Psoas muscle (tissue), 8 donors: ENCODE measurements around the gene SIKE1. TPM values are rescaled to one million over a fixed set of nuclear protein-coding genes. Genes with fewer than 3 reads are reported as not detected.

Experiments
- ATAC-seq, 4 donors: fragments of 200-7000 bp; cut with Tn5 transposase; one replicate each; pipeline ENCODE4 v1.9.1; 2020; ENCODE audit warnings: moderate library complexity in 3 of 4, mild to moderate bottlenecking in 2 of 4
- DNase-seq, 2 donors: peaks; one replicate each; pipeline ENCODE4 v3.0.0-alpha.2; 2020
- H3K27ac ChIP-seq: fragments of 200-600 bp; one replicate; pipeline ENCODE4 v1.8.0; 2022
- H3K27me3 ChIP-seq, 3 donors: fragments of 200-600 bp in 1 of 3; one replicate each; pipeline versions ENCODE4 v1.6.1 to v1.8.0; 2013 to 2022; ENCODE audit warnings: low read length in 2 of 3, mild to moderate bottlenecking in 2 of 3, moderate library complexity in 1 of 3; ENCODE audit not compliant: insufficient read depth in 3 of 3
- H3K36me3 ChIP-seq, 2 donors: fragments of 200-600 bp in 1 of 2; one replicate each; pipeline versions ENCODE4 v1.6.1 to v1.8.0; 2013 to 2022; ENCODE audit warnings: low read depth in 1 of 2, mild to moderate bottlenecking in 1 of 2, moderate library complexity in 1 of 2; ENCODE audit not compliant: insufficient read depth in 1 of 2
- H3K4me1 ChIP-seq: fragments of 200-600 bp; one replicate; pipeline ENCODE4 v1.8.0; 2022
- H3K4me3 ChIP-seq: fragments of 200-600 bp; one replicate; pipeline ENCODE4 v1.8.0; 2022; ENCODE audit warnings: mild to moderate bottlenecking
- H3K9me3 ChIP-seq: fragments of 200-600 bp; one replicate; pipeline ENCODE4 v1.8.0; 2022
- CTCF ChIP-seq: fragments of 200-600 bp; IDR thresholded peaks from one replicate; pipeline ENCODE4 v1.8.0; 2022; ENCODE audit warnings: antibody characterized with exemption
- WGBS, 3 donors: extraction: QIAGEN DNeasy Blood & Tissue Kit; methylation state at CpG; one replicate each; pipeline versions ENCODE4 v1.1.6 to v1.1.7; 2013; 5-methylcytosine and 5-hydroxymethylcytosine counted together
- intact Hi-C, 2 donors: fragments of 100-400 bp; cut with DNase I; formaldehyde crosslinking; loops; one replicate each; pipeline versions ENCODE4 v1.11.0 to v1.14.2; 2022
- polyA plus RNA-seq, 3 donors: library from polyadenylated mRNA; stranded (reverse); fragments of 200-250 nt; gene quantifications; one replicate each; pipeline ENCODE4 v1.2.3, GENCODE V29; 2013
- total RNA-seq, 4 donors: library from RNA; stranded (reverse); fragmentation: NEBNext Ultra II Directional in 2 of 4; extraction: Animal tissue kit (Norgen Biotek cat#: 25700) in 2 of 4; gene quantifications; one replicate each; pipeline versions ENCODE4 v1.2.1 to v1.2.4, GENCODE V29; 2021 to 2023
- donor health status: healthy with polysubstance abuse.
- donor health status: DM: no; HTN: no; CAD: no; lungs with moderate emphysema.
- donor health status: Bipolar disorder and iron deficiency.
- donor health status: healthy.
- donor health status: DM: yes; HTN: yes; CAD: no.
- donor health status: DM: no; HTN: no; CAD: no.
- donor health status: DM: no; HTN: no; CAD: no.
- donor health status: DM: yes; HTN: yes; CAD: no.

Gene SIKE1
- total and polyA plus RNA-seq, 7 donors = 29.8 to 53.2 (median 35.2) TPM

- DNase-seq (no peak), ATAC-seq (peak; percentile 49 to 70 (median 52))
- 60 to 81% (median 67%) methylated on average over 11 of the region's 11 CpGs for WGBS, 3 donors
- no peaks in the 10 kb centered on the region for H3K9me3 ChIP-seq
- H3K4me3 ChIP-seq = peak overlapping the region; percentile 5
- intact Hi-C loops = loop anchor here in 1 of 2 donors (5.0 kb wide), 1 partner anchor 35 kb away; no protein-coding TSS in a partner anchor
- peaks cover 2 to 71% of the 10 kb centered on the region in 2 donors for H3K36me3 ChIP-seq
- TF ChIP-seq CTCF = no peak
- no peaks in the 10 kb centered on the region for H3K27me3 ChIP-seq
- H3K4me1 ChIP-seq = peaks cover 89% of the 10 kb centered on the region
- H3K27ac ChIP-seq = peak overlapping the region; percentile 100
Observed at GRCh38 chr1:114741963-114742746, 38.3 kb downstream of the SIKE1 start.

DNA sequence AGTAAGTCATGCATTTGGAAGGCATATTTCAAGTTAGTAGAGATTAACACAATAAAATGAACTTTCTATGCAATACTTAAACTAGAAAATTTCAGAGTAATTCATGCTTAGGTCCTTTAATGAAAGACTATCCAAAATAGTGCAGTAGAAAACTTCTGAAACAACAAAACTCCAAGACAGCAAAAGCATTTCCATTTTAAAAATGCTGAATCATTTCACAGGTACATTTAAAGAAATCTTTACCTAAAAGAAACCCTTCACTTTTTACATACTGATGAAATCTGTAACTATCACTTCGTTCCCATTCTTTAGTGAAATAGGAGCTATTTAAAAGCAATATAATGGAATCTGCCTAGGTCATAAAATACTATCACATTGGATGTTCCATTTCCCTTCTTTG lies 40.2 kb downstream of the SIKE1 start:
- H3K27me3 ChIP-seq = no peaks in the 10 kb centered on the region
- H3K36me3 ChIP-seq = peaks cover 8 to 76% of the 10 kb centered on the region in 2 donors
- no peaks in the 10 kb centered on the region for H3K9me3 ChIP-seq
- H3K4me3 ChIP-seq = no peak overlapping the region
- no peak for ATAC-seq
- no peak for TF ChIP-seq CTCF
- DNase-seq = no peak
- intact Hi-C loops = loop anchor here in 1 of 2 donors (5.0 kb wide), 1 partner anchor 33 kb away; no protein-coding TSS in a partner anchor
- 71 to 90% (median 81%) methylated on average over 1 of the region's 1 CpG for WGBS, 3 donors
- peak overlapping the region; percentile 100 for H3K27ac ChIP-seq
- peaks cover 88% of the 10 kb centered on the region for H3K4me1 ChIP-seq

- H3K9me3 ChIP-seq = no peaks in the 10 kb centered on the region
- no peak for ATAC-seq
- no peak for DNase-seq
- H3K4me3 ChIP-seq = no peak overlapping the region
- peaks cover 12 to 94% of the 10 kb centered on the region in 2 donors for H3K36me3 ChIP-seq
- peak overlapping the region; percentile 100 for H3K27ac ChIP-seq
- intact Hi-C loops = no loop called here
- no peak for TF ChIP-seq CTCF
- no peaks in the 10 kb centered on the region for H3K27me3 ChIP-seq
- 88 to 95% (median 93%) methylated on average over 6 of the region's 6 CpGs for WGBS, 3 donors
- H3K4me1 ChIP-seq = peaks cover 76% of the 10 kb centered on the region
Observed at GRCh38 chr1:114737314-114737849, 43.1 kb downstream of the SIKE1 start.

DNA sequence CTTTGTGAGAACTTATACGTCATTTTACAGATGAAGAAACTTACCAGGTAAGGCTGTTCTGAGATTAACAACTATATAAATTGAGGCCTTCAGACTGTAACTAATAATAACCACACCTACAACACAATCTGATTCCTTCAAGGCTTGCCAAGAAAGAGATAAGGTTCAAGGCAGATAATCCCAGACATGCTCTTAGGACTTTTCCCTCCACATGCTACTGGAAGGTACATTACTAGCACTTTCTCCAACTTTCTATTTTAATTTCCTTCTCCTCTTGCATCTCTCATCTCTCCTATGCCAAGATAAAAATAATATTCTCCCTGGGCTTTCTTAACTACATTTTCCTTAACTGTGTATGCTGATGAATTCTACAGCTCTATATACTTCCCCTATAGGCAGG lies 45.0 kb downstream of the SIKE1 start:
- no peak for TF ChIP-seq CTCF
- H3K4me3 ChIP-seq = no peak overlapping the region
- WGBS, 3 donors = 38 to 76% (median 45%) methylated on average over 1 of the region's 1 CpG
- intact Hi-C loops = no loop called here
- no peak for DNase-seq
- peaks cover 10 to 100% of the 10 kb centered on the region in 2 donors for H3K36me3 ChIP-seq
- peak overlapping the region; percentile 100 for H3K27ac ChIP-seq
- peak in 3 of 4 donors; percentile 37 to 66 (median 55) for ATAC-seq
- H3K27me3 ChIP-seq = no peaks in the 10 kb centered on the region
- peaks cover 75% of the 10 kb centered on the region for H3K4me1 ChIP-seq
- H3K9me3 ChIP-seq = no peaks in the 10 kb centered on the region
